Ecto neural progenitor cell (in vitro differentiated cells): Measurements from ENCODE around the gene NDRG3.
"Not testable (repeated sequence)": the region's sequence is repeated elsewhere in the genome, so short reads cannot be mapped to it uniquely, and the experiment has no call there.

Experiments used
- DNase-seq: peaks from one replicate; pipeline ENCODE4 v3.0.0-alpha.2; 2018; ENCODE audit warnings: low spot score

NDRG3 gene

DNA sequence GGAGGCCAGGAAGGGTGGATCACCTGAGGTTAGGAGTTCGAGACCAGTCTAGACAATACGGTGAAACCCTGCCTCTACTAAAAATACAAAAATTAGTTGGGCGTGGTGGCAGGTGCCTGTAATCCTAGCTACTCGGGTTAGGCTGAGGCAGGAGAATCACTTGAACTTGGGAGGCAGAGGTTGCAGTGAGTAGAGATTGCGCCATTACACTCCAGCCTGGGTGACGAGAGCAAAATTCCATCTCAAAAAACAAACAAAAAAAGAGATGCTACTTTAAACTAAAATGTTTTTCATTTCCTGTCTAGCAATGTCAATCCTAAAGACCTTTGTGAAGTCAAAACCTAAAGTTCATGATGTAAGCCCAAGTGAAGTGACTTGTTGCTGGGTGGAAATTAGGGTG lies 14.8 kb upstream of the NDRG3 start:
- no peak for DNase-seq

DNA sequence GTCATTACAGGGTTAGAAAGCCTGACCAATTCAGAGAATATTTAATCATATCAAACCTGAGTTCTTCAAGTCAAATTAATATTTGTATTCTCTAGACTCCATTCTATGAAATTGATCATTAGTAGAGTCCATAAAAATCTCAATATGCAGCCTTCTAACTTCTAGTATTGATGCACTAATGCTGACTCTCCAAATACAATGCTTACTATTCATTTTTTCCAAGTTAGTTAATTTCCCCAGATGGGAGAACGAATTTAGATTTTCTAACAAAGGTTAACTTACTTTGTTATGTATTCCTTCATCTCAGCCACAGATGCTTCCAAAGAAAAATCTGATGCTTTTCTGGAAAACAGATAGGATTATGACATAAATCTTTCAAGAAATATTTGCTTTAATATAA lies 12.4 kb upstream of the NDRG3 start:
- no peak for DNase-seq

- no peak for DNase-seq
Measured at GRCh38 chr20:36756496-36756895, 10.6 kb upstream of the NDRG3 start.

- peak; percentile 58 for DNase-seq
Measured at GRCh38 chr20:36754656-36755222, 8.8 kb upstream of the NDRG3 start.

DNA sequence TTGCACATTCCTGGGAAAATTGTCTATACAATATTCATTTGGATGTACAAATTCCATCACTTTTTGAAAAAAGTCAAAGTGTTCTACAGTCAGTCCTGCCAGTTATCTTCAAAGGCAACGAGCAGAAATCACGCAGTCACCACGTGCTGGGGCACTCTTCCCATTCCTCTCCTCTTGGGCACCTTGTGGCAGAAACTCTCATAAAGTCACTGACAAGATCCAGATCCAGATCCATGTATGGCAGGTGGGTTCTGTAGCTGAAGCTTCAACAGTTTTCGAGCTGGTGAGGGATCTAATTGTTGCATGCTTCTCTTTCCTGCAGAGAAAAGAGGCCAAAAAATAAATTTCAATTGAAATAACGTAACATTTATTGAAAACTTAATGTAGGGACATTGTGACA lies 6.7 kb upstream of the NDRG3 start:
- DNase-seq = no peak

- DNase-seq = no peak
Measured at GRCh38 chr20:36745234-36745926, 510 bp downstream of the NDRG3 start.

GRCh38 chr20:36744764-36745191 lies 1.1 kb downstream of the NDRG3 start:
- DNase-seq = peak; percentile 51

GRCh38 chr20:36744243-36744642 lies 1.6 kb downstream of the NDRG3 start:
- DNase-seq = no peak

DNA sequence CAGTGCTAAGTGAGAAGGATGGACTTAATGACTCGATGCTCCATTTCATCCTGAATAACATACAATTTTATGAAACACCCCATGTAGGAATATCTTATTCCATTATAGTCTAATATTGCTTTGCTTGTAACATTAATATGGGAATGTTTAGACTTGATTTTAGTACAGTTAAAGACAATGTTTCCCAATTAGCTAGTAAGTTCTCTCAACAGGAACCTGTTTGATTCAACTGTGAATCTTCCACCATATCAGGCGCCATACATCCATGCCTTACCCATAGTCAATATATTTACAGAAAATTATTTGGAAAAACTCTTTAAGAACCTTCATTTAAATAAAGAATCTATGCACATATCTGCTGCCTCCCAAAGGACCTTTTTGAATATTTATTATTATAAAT lies 3.3 kb downstream of the NDRG3 start:
- DNase-seq = no peak

GRCh38 chr20:36741072-36741471 lies 4.8 kb downstream of the NDRG3 start:
- no peak for DNase-seq

GRCh38 chr20:36737183-36737499 lies 8.7 kb downstream of the NDRG3 start:
- DNase-seq = no peak

GRCh38 chr20:36736451-36737182 lies 9.3 kb downstream of the NDRG3 start:
- DNase-seq = no peak

DNA sequence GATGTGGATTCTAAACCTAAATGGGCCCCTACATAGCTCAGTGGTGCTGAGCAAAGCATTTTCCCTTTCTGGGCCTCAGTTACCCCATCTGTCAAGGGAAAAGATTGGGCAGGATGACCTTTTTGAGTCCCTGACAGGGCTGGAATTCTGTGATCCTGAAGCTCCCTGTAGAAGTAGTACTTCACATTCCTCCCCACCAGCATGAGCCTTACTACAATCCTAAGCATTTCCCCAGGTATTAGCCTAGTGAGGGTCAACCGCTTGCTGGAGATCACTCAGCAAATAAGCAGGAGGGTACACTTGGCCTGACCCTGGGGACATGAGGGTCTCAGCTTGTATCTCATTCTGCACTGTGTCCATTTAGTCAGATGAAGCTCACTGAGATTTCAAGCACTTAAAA lies 13.4 kb downstream of the NDRG3 start:
- no peak for DNase-seq

DNA sequence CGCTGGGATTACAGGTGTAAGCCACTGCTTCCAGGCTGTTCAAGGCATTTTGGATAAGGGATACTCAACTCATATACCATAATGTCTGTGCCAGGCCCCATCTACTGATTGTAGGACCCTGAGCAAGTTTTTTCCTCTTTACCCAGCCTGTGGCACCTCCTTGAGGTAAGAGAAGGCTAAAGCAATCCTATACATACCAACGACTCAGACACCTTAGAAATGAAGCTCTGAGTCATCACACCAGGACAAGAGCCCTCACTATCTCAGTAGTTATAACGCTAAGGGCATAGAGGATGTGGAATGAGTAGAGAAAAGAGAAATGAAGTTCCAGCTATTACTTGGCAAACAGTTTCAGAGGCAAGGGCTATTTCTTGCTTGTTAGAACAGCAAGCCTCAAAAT lies 16.9 kb downstream of the NDRG3 start:
- no peak for DNase-seq

- DNase-seq = no peak
Measured at GRCh38 chr20:36726168-36726567, 19.7 kb downstream of the NDRG3 start.

DNA sequence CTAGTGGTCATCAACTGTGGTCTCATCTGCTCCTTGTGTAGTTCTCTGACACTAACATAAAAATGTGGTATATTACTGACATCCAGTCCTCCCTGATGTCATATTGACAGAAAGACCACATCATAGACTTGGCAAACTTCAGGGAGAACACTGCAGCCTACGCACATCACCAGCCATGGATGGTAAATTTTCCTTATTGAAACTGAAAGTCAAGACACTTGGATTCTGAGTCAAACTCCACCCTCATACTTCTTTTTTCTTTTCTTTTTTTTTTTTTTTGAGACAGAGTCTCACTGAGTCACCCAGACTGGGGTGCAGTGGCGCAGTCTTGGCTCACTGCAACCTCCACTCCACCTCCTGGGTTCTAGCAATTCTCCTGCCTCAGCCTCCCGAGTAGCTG lies 25.4 kb downstream of the NDRG3 start:
- no peak for DNase-seq

GRCh38 chr20:36717657-36718056 lies 28.2 kb downstream of the NDRG3 start:
- no peak for DNase-seq

DNA sequence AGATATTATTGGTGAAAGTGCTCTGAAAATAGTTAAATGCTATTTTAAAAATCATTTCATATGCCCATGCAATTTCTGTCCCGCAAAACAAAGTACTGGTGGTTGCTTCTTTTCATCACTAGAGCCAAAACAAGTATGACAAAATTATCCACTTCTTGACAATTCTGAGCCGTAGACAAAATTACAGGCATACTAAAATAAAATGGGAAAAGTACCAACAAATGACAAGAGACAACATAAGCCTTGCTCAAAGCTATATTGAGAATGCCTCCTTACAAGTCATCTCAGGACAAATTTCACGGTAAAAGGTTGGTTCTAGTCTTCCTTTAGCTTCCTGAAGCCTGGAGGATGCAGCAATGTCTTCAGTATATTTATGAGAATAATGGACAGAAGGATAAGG lies 28.9 kb downstream of the NDRG3 start:
- no peak for DNase-seq

DNA sequence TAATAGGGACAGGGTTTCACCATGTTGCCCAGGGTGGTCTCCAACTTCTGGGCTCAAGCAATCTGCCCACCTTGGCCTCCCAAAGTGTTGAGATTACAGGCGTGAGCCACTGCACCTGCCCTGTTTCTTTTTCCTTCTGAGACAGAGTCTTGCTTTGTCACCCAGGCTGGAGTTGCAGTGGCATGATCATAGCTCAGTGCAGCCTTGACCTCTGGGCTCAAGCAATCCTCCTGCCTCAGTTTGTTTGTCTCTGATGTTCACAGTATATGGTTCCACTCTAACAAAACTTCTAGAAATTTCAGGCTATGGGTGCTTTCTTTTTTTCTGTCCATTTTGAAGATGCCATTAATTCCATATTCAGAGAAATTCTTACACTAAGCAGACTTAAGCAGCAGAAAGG lies 33.1 kb downstream of the NDRG3 start:
- no peak for DNase-seq

DNA sequence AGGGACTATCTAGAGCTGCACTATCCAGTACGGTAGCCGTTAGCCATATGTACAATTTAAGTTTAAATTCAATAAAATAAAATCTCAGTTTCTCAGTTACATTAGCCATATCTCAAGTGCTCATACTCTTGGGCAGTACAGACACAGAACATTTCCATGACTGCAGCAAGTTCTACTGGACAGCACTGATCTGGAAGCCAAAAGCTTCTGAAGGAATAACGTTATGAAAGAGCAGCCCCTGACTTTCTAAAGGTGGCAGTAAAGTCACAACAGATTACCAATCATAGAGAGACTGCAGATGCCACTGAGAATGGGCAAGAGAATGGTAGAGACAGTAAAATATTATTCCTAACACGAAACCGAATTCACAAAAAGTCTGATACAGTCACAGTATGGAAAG lies 36.8 kb downstream of the NDRG3 start:
- no peak for DNase-seq

DNA sequence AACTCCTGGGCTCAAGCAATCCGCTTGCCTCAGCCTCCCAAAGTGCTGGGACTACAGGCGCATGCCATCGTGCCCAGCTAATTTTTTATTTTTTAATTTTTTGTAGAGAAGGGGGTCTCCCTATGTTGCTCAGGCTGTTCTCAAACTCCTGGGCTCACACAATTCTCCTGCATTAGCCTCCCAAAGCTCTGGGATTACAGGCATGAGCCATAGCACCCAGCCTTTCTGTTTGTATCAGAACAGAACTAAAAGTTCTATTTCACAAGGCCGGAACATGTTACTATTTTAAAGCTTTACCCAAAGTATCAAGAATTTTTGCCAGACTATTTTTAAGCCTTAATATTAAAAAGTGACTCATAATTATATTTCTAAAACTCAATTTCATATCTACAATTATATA lies 42.4 kb downstream of the NDRG3 start:
- no peak for DNase-seq

GRCh38 chr20:36700438-36700837 lies 45.5 kb downstream of the NDRG3 start:
- no peak for DNase-seq

GRCh38 chr20:36695467-36695866 lies 50.4 kb downstream of the NDRG3 start:
- DNase-seq = not testable (repeated sequence)

- DNase-seq = no peak
Measured at GRCh38 chr20:36688630-36689029, 57.3 kb downstream of the NDRG3 start.
